GM21381 (cell line): ENCODE results near the gene PARVB.
"Not testable (repeated sequence)": the region's sequence is repeated elsewhere in the genome, so short reads cannot be mapped to it uniquely, and the experiment has no call there.

Experiments used
- ATAC-seq: cut with Tn5 transposase; IDR thresholded peaks from one replicate; pipeline ENCODE4 v1.9.1; 2021; ENCODE audit warnings: mild to moderate bottlenecking, moderate library complexity; ENCODE audit not compliant: unreplicated experiment

Gene PARVB

DNA sequence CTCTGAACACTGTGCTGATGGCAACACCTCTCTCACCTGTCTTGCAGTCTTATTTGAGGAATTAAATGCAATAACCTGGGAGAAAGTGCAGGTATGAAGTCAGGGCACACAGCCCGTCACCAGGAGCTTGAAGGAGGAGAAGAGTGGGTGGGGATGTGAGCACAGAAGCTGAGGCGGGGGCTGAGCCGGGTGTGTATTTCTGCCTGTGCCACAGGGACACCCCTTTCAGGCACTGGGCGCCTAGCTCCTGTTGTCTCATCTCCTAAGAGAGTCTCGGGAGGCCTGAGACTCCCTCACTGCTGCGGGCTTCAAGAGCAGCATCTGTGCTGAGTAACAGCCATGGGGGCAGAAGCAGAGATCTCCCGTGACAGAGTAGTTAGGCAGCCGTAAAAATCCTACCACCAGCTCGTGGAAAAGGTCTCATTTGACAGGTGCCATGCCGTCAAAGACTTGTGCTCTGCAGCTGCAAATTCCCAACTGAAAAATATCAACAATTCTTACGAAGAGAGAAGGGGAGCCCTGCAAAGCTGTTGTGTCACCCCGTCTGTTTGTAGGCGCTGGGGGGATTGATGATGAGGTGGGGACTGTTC, 26.8 kb downstream of the PARVB start:
- ATAC-seq = no peak

DNA sequence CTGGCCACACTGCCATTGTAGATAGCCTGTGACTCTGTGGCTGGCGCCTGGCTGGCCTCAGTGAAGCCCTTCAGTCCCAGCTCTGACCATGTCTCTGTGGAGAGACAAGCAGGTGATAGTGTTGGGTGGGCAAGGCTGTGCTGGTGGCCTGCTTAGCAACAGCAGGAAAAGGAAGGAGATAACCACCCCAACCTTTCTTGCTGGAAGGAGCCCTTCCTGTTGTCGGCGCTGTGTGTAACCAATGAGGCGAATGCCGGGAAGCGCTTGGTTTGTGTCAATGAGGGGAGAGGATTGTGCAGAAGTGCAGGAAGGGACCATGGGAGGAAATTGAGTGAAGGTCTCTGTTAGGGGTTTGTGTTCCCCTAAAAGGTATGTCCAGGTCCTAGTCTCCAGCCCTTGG, 27.3 kb downstream of the PARVB start:
- ATAC-seq = no peak

DNA sequence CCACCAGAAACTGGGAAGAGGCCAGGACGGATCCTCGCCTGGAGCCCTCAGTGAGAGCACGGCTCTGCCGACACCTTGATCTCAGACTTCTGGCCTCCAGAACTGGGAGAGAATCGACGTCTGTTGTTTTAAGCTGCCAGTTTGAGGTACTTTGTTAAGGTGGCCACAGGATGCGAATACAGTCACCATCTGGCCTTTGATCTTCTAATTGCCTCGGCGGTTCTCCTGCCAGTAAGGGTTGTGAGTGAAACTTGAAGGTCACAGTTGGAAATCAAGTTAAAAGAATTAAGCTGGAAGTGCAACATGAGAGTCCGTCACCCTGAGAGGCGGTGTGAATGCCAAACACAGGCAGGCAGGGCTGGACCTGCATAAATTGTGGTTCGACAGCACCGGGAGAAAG, 27.9 kb downstream of the PARVB start:
- ATAC-seq = no peak

DNA sequence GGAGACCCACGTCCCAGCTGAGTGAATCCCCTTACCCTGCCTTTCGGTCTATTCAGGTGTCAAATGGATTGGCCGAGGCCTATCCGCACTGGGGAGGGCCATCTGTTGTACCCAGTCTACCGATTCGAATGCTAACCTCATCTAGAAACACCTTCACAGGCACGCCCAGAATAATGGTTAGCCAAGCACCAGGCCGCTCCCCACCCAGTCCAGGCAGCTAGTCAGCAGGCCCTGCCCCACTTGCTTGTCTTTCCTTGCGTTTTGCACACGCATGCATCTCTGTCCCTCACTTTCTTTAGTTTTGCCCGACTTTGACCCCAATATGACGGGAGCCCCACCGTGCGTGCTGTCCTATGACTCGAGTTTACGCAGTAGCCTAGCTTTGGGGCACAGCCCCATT, 31.7 kb downstream of the PARVB start:
- no peak for ATAC-seq

DNA sequence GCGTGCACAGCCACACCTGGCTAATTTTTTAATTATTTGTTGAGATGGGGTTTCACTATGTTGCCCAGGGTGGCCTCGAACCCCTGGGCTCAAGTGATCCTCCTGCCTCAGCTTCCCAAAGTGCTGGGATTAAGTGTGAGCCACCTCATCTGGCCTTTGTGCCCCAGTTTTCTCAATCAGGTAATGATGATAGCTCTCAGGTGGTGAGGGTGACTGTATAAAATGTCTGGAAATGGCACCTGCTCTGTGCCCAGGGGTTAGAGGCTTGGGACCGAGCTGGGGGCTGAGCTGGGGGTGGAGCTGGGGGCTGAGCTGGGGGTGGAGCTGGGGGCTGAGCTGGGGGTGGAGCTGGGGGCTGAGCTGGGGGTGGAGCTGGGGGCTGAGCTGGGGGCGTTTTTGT, 32.5 kb downstream of the PARVB start:
- ATAC-seq = not testable (repeated sequence)

DNA sequence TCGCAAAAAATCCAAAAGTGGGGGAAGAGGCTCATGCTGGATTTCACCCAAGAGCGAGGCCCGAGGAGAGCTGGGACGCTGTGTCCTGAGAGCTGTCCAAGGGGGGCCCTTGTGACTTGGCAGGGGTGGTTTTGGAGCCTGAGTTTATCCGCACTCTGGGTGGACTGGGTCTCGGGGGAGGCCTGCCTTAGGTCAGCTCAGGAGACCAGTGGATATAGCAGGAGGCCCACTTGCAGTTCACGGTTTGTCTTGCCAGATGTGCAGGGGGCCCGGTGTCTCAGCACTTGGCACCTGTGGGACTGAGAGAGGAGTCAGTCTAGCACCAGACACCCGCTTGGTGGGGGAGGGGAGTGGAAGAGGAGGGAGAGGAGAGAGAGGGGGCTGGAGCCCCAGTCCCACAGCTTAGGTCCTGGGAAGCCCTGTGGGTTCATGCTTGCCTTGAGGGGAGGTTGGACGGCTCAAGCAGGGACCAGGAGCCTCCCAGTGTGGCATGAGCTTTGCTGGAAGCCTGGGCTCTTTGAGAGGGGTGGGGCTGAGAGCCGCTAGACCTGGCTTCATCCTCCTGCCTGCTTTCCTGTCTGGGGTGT, 33.4 kb downstream of the PARVB start:
- no peak for ATAC-seq

DNA sequence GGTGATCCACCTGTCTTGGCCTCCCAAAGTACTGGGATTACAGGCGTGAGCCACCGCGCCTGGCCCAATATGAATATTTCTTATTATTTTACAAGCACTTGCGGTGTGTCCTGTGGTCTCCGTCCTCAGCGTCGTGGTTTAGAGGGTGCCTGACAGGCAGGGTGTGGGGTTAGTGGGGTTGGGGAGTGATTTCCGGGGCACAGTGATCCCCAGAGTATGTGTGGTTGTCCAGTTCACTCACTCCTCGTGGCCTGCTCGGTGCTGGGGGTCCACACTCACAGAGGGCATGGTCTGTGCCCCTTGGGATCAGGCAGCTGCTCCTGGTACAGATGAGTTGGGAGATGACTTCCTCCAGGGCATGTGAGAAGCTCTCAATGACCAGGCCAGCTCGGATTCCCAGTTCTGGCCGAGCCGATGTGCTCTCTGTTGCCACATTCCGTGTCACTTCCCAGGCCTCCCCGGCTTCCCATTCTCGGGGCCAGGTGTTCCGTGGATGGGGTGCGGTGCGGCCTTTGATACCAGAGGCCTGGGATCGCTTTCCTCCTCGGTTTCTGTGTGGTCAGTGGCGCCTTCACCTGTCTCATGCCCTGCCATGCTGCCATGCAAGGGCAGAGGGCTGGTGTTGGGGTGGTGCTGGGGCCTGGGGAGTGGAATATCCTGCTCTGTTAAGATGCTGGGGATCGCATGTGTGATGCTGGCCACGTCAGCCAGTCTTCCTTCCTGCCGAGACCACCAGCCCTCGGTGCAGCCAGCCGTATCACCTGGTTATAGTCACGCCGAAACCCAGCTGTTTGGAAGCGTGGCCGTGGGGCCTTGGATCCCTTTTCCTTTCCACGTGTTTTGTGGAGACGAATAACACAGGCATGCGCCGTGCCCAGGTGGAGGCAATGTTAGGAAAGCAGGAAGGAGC, 39.6 kb downstream of the PARVB start:
- ATAC-seq = no peak

DNA sequence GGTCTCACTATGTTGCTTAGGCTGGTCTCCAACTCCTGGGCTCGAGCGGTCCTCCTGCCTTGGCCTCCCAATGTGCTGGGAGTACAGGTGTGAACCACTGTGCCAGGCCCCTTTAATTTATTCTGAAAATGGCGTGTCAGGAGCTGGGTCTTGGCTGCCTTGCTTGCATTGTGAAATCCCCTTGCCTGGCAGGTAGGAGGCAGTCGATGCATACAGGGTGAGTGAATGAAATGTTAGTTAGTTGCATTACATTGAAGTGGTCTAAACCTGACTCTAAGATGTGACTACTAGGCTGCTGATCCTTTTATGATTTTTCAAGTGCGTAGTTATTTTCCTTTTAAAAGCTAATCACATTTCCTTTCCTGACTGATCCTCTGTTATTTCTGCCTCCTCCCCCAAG, 42.9 kb downstream of the PARVB start:
- no peak for ATAC-seq

DNA sequence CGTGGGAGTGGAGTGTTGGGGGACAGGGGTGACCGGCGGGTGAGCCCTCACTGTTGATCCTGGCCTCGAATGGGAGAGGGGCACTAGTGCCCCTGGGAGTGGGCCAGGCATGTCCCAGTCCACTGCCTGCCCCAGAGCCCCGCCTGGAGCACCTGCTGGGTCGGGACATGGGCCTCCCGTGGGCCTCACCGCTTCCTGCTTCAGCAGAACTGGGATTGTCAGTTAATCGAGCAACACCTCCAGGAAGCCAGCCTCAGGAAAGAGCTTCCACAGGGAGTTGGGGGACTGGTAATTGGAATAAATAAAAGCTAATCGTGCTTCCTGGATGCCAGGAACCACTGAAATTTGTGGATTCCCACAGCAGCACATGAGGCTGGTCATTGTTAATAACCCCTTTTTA, 43.8 kb downstream of the PARVB start:
- no peak for ATAC-seq

DNA sequence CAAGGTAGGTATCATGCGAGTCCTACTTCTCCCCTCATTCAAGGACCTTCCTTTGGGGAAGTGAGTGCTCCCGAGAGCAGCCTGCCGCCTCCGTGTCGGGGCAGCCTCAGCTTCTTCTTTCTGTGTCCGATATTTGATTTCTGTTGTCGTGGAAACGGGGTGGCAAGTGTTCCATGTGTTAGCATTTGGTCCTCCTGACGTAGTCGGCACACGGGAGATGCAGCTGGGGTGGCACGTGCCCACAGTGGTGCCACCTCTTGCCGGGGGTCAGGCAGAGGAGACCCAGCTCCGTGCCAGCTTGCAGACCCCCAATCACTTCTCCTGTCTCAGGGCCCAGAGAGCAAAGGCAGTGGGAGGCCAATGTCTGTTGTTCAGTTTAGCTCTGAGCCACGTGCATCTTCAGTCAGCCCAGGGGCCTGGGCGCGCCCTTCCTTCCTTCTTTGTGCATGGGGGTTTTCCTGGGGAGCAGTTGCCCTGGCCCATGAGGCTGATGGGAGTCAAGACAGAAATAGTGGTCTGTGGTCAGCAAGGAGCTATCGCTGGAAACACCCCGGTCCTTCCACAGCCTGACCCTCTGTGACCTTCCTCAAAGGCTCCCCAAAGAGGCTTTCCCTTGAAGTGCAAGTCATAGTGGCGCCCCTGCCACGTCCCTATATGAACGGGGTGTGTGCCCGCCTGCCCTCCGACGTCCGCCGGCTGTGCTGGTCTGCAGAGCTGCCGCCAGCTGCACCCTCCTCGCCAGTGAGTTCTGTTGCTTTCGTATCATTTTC, 44.5 kb downstream of the PARVB start:
- ATAC-seq = peak; percentile 56

DNA sequence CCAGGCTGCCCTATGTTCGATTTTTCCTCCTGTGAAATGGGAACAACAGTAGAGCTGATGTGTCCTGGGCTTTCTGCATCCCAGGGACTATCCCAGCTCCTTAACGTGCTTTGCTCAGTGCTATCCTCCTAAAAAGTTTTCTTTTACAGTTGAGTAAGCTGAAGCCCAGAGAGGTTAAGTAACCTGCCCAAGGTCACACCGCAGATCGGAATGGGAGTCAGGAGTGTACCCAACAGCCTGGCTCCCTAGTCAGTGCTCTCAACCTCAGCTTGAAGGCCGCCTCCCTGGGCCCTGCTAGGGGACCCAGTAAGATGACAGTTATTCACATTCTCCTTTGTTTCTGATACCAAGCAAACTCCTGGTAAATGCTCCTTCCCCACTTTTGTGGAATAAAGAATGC, 45.9 kb downstream of the PARVB start:
- ATAC-seq = no peak

DNA sequence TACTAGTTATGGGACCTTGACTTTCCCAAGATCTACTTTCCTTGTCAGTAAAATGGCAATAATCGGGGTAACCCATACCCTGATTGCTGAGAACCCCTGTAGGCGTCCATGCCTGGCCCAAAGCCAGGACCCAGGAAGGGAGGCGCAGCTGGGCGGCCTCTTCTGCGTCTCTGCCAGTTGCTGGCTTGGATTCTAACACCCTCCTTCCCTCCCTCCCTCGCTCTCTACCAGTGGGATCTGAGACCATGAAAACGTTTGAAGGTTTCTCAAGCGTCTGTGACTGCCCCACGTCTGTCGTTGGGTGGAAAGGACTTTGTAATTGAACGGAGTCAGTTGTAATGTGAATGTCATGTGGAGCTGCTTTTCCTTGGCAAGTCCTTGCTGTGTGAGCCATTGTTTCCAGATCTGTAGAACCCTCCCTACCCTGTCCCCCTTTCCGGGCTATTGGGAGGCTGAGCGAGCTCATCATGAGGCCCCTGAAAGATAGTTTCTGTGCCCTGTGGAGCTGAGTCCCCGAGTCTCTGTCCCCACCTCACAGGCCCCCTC, 47.8 kb downstream of the PARVB start:
- ATAC-seq = no peak

DNA sequence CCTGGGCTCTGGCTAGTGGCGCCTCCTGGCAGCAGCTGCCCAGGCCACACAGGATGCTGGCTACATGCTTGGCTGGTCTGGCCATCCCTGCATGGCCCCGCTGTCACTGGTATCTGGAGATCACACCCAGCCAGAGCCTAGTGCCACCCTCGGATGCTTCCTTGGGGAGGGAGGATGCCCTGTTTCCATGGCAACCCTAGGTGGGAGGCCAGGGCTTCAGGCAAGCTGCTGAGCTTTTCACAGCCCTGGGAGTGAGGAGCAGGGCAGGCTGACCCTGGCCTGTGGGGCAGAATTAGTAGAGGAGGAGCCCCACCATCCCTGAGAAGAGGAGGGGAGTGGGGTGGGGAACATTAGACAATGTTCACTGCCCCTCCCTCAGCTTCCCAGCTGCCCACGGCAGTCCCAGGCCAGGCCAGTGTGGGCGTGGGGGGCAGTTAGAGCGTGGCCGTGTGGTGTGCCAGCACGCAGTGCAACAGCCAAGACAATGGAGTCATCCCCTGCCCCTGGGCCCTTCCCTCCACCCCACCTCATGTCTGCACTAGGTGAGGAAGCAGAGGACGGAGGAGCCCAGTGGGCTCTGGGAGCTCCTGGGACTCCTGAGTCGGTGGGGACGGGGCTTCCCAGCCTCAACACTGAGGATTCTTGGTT, 50.4 kb downstream of the PARVB start:
- ATAC-seq = no peak

DNA sequence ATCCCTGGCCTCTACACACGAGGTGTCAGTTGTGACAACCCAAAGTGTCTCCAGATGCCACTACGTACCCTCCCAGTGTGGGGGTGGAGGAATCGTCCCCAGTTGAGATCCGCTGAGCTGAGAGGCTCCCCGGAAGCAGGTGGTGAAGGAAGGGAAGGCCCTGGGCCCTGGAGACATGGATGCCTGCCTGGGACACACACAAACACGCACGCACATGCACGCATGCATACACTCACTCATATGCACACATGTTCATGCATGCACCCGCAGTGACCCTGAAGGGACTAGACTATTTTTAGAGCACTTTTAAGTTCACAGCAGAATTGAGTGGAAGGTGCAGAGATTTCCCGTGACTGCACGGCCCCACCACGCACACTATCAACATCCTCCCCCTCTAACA, 50.9 kb downstream of the PARVB start:
- ATAC-seq = no peak

DNA sequence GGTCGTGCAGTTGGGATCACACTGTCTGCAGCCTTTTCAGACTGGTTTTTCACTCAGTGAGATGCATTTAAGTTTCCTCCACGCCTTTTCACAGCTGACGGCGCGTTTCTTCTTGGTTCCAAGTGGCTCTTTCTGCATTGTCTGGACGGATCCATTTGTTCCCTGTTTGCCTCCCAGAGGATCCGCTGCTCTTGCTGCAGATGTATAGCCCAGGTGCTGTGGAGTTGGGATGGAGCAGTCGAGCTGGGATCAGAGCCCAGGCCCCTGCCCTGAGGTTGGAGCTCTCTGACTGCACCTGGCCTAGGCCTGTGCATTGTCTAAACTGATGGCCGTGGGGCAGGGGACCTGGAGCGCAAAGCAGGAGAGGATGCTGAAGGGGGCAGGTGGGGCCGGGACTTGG, 51.6 kb downstream of the PARVB start:
- no peak for ATAC-seq

DNA sequence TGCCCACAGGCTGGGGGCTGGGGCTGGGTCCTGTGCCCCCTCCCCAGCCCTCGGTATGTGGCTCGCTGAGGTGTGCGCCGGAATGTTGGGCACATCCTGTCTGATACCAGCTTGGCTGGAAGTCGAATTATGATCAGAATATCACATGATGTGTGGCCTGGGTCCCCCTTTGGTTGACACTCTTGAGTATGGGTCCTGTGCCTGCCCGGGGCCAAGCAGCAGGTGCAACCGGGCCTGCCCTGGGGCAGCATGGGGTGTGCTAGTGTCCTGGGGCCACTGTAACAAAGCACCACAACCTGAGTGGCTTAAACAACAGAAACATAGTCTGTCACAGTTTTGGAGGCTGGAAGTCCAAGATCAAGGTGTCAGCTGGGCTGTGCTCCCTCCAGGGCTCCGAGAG, 52.7 kb downstream of the PARVB start:
- ATAC-seq = no peak

DNA sequence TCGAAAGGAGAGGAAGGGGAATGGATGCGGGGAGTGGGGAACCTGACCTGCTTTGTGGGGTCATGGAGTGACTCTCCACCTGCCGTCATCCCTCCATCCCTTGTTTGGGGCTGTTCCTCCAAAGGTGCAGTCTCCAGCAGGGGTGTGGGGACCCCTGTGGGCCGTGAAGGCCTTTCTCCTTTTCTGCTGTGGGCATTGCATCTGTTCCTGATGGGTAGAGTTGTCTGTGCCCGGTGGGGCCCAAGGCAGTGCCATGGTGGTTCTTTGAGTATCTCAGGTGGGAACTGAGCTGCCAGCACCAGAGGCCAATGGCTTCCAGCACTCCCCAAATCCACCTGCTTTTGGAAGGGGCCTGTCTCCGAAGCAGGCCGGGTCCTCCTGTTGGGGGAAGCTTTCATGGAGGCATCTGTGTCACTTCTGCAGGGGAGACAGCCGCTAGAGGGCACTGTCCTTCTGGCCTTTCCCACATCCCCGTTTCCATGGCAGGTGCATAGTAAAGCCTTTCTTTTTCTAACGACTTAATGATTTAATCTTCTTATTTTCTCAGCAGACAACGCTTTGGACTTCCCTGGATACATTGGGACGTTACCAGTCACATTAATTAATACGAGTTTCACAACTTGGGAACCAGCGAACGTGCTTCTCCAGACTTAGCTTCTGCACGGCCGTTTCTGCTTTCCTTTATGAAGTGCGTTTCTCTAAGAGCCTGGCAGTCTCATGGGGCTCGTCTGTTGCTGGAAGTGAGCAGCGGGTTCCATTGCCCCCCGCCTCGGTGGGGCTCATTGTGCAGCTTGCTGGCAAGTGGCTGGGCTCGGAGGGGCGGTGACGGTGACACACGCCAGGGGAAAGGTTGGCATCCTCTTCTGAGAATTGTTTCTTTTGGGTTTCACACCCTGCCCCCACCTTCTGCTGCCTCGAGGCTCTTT, 57.1 kb downstream of the PARVB start:
- ATAC-seq = no peak

DNA sequence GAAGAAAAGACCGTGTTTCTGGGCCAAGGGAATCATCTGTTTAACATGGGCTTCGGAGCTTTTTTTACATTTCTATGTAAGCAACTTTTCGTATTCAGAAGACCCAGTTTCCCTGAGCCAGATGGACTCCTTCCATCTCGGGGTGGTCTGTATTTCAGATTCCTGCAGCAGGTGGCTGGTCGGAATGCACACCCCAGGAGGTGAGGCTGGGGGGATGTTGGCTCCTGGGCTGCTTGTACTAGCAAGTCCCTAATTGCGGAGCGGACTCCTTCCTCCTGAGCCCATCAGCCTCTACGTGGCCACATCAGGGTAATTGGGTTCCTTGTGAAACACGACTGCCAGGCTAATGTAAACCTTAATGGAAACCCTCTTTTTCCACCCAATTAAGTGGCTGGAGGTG, 58.7 kb downstream of the PARVB start:
- no peak for ATAC-seq

DNA sequence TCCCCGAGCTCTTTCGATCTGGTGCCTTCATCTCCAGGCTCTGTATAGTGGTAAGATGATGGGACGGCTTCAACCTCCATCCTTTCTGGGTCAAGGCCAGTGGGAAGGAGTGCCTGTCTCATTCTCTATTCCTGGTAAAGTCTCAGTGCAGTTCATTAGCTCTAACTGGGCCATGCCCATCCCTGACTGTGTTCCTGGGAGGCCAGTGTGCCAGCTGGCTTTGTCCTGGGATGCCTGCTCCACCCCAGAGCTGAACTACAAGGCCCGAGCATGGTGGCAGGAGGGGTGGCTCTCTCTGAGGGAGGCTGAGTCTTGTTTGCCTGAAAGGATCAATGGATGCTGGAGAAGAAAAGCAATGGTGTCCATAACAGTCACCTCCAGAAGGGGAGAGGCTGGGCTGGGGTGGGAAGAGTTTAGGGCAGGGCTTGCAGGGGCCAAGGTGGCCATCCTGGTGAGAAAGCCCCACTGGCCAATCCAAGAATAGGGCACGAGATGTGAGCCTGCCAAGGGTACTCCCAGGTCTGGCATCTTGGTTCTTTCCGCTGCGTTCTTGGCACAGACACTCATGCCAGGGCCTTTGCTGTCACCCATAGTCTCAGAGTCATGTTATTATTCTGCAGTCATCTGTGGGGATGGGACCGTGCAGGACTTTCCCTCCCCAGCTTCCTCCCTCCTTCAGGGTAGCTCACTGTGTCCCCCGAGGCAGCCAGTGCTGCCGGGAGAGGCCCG, 60.1 kb downstream of the PARVB start:
- no peak for ATAC-seq
